PFSK-1 (cell line): ENCODE data around the gene GALNT10.

Experiments used
- FOXP2 ChIP-seq: optimal IDR thresholded peaks from 2 replicates; pipeline ENCODE3; 2011; ENCODE audit warnings: borderline replicate concordance, control low read depth, inconsistent platforms; ENCODE audit not compliant: insufficient read depth; ENCODE audit errors: extremely low read length, extremely low read depth
- POLR2AphosphoS5 ChIP-seq: IDR thresholded peaks from 2 replicates; pipeline ENCODE4 v1.6.1; 2012; ENCODE audit warnings: low read depth, mild to moderate bottlenecking, control low read depth, low read length, moderate library complexity
- SIN3A ChIP-seq: IDR thresholded peaks from 2 replicates; pipeline ENCODE4 v1.6.1; 2012; ENCODE audit warnings: mild to moderate bottlenecking, low read length, moderate library complexity, borderline replicate concordance; ENCODE audit not compliant: insufficient read depth
- TAF1 ChIP-seq: IDR thresholded peaks from 2 replicates; pipeline ENCODE4 v1.6.1; 2012; ENCODE audit warnings: low read length, control low read depth, borderline replicate concordance; ENCODE audit not compliant: insufficient read depth
- TF ChIP-seq, protein P1 (sequence below), 2 experiments: IDR thresholded peaks; 2 replicates each; pipeline versions ENCODE4 v1.6.1 to v1.8.0; 2011 to 2012; ENCODE audit warnings: low read depth in 2 of 2, low read length in 2 of 2, control low read depth in 1 of 2, inconsistent platforms in 1 of 2, mild to moderate bottlenecking in 1 of 2, moderate library complexity in 1 of 2; ENCODE audit not compliant: insufficient read depth in 1 of 2

GALNT10 gene

DNA sequence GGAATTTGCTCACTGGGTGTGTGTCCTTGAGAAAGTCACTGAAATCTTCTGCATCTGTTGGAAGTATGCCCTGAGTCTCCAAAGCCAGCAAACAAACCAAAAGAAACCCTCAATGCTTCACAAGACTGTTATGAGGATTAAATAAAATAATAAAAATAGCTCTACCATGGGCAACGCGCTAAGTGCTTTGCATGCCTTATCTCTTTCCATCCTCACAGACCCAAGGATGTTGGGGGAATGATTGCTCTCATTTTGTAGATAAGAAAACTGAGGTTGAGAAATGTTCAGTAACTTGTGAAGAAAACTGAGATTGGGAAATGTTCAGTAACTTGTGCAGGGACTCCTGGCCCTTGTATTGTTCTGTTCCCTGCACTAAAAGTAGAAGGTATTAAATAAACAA is 279.6 kb downstream of the GALNT10 start:
- TF ChIP-seq TAF1 = no peak
- TF ChIP-seq, protein P1, sequence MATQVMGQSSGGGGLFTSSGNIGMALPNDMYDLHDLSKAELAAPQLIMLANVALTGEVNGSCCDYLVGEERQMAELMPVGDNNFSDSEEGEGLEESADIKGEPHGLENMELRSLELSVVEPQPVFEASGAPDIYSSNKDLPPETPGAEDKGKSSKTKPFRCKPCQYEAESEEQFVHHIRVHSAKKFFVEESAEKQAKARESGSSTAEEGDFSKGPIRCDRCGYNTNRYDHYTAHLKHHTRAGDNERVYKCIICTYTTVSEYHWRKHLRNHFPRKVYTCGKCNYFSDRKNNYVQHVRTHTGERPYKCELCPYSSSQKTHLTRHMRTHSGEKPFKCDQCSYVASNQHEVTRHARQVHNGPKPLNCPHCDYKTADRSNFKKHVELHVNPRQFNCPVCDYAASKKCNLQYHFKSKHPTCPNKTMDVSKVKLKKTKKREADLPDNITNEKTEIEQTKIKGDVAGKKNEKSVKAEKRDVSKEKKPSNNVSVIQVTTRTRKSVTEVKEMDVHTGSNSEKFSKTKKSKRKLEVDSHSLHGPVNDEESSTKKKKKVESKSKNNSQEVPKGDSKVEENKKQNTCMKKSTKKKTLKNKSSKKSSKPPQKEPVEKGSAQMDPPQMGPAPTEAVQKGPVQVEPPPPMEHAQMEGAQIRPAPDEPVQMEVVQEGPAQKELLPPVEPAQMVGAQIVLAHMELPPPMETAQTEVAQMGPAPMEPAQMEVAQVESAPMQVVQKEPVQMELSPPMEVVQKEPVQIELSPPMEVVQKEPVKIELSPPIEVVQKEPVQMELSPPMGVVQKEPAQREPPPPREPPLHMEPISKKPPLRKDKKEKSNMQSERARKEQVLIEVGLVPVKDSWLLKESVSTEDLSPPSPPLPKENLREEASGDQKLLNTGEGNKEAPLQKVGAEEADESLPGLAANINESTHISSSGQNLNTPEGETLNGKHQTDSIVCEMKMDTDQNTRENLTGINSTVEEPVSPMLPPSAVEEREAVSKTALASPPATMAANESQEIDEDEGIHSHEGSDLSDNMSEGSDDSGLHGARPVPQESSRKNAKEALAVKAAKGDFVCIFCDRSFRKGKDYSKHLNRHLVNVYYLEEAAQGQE (IDR thresholded peaks at IDR 0.05; ENCODE audit: insufficient read depth in 1 of 2, low read depth in 2 of 2, low read length in 2 of 2) = no peak
- no peak for TF ChIP-seq POLR2AphosphoS5
- no peak for TF ChIP-seq SIN3A
- TF ChIP-seq FOXP2 = no peak
